Heart right ventricle (tissue), 16 donors: ENCODE measurements around the gene SNAP25. TPM values are rescaled to one million over a fixed set of nuclear protein-coding genes. Genes with fewer than 3 reads are reported as not detected.

ENCODE experiments used
- ATAC-seq, 8 donors: fragments of 200-7000 bp; cut with Tn5 transposase; one replicate each; pipeline ENCODE4 v1.9.1; 2020; ENCODE audit warnings: mild to moderate bottlenecking in 8 of 8, moderate library complexity in 8 of 8, moderate number of reproducible peaks in 1 of 8
- DNase-seq, 2 donors: peaks; one replicate each; pipeline ENCODE4 v3.0.0-alpha.2; 2020
- H3K27ac ChIP-seq, 10 donors: fragments of 200-600 bp; sonication (generic) in 2 of 10; one replicate each; pipeline versions ENCODE4 v1.5.0 to v1.8.0; 2020 to 2022; ENCODE audit warnings: mild to moderate bottlenecking in 3 of 10
- H3K27me3 ChIP-seq, 7 donors: fragments of 200-600 bp; one replicate each; pipeline ENCODE4 v1.8.0; 2021 to 2022; ENCODE audit warnings: mild to moderate bottlenecking in 2 of 7
- H3K36me3 ChIP-seq, 9 donors: fragments of 200-600 bp; sonication (generic) in 1 of 9; one replicate each; pipeline versions ENCODE4 v1.5.0 to v1.8.0; 2020 to 2022; ENCODE audit warnings: mild to moderate bottlenecking in 2 of 9
- H3K4me1 ChIP-seq, 9 donors: fragments of 200-600 bp; sonication (generic) in 1 of 9; one replicate each; pipeline versions ENCODE4 v1.5.0 to v1.8.0; 2020 to 2022; ENCODE audit warnings: mild to moderate bottlenecking in 4 of 9
- H3K4me3 ChIP-seq, 10 donors: fragments of 200-600 bp; sonication (generic) in 2 of 10; one replicate each; pipeline versions ENCODE4 v1.5.0 to v1.8.0; 2020 to 2022; ENCODE audit warnings: mild to moderate bottlenecking in 7 of 10, moderate library complexity in 2 of 10
- H3K9me3 ChIP-seq, 11 donors: fragments of 200-600 bp in 10 of 11; sonication (generic) in 2 of 11; one replicate each; pipeline versions ENCODE4 v1.5.0 to v1.8.0; 2013 to 2022; ENCODE audit warnings: mild to moderate bottlenecking in 2 of 11, control low read depth in 1 of 11, moderate library complexity in 1 of 11
- WGBS, 2 donors: extraction: QIAGEN DNeasy Blood & Tissue Kit; methylation state at CpG; one replicate each; pipeline ENCODE4 v1.1.7; 2013; ENCODE audit warnings: inconsistent platforms in 1 of 2; 5-methylcytosine and 5-hydroxymethylcytosine counted together
- intact Hi-C, 10 donors: fragments of 100-400 bp; cut with DNase I; formaldehyde crosslinking; loops; one replicate each; pipeline versions ENCODE4 v1.11.1 to v1.14.2; 2022
- polyA plus RNA-seq, 2 donors: library from polyadenylated mRNA; stranded (reverse); fragments of 200-250 nt; gene quantifications; one replicate each; pipeline ENCODE4 v1.2.3, GENCODE V29; 2013
- total RNA-seq, 10 donors: library from RNA; stranded (reverse); fragmentation: NEBNext Ultra II Directional in 3 of 10; extraction: Animal tissue kit (Norgen Biotek cat#: 25700) in 3 of 10; gene quantifications; one replicate each; pipeline versions ENCODE4 v1.2.1 to v1.2.4, GENCODE V29; 2021 to 2023
- TF ChIP-seq, protein P1 (sequence below), 9 donors: fragments of 200-600 bp; sonication (generic) in 2 of 9; IDR thresholded peaks; one replicate each; pipeline versions ENCODE4 v1.5.0 to v1.8.0; 2021 to 2022; ENCODE audit warnings: antibody characterized with exemption in 9 of 9, mild to moderate bottlenecking in 5 of 9, moderate library complexity in 1 of 9
- donor health status: Arrhythmogenic right ventricular cardiomyopathy.
- donor health status: ischemic (EF 13 %, LVEDD 7.1; RV severe dilation, severe dysfunction).
- donor health status: healthy with polysubstance abuse.
- donor health status: DM: no; HTN: yes; CAD: no.
- donor health status: DM: no; HTN: no; CAD: no.
- donor health status: ischemic (EF 25% LVEDD 6.9; RV normal size, moderate dysfunction).
- donor health status: ischemic (EF 25% LVEDD 5.7; RV mildly dilated, moderate dysfunction).
- donor health status: healthy.
- donor health status: DM: yes; HTN: yes; CAD: no.
- donor health status: Ischemic cardiomyopathy.
- donor health status: ischemic (EF 35%, LVEDD 5.7; RV mildly dilated, moderate dysfunction).
- donor health status: nonischemic (EF 11% LVEDD 7.7; RV severe dilation, severe dysfunction).
- donor health status: DM: yes; HTN: yes; CAD: no.
- donor health status: PGD.
- donor health status: ischemic (EF 29% LVEDD 5.4; RV normal size, mild dysfunction).
- donor health status: nonischemic (EF 23%, LVEDD 6.1; RV moderate dilation, normal function).

Gene SNAP25
- total and polyA plus RNA-seq, 12 donors = 0.09 to 0.87 (median 0.22) TPM; not detected in 5

DNA sequence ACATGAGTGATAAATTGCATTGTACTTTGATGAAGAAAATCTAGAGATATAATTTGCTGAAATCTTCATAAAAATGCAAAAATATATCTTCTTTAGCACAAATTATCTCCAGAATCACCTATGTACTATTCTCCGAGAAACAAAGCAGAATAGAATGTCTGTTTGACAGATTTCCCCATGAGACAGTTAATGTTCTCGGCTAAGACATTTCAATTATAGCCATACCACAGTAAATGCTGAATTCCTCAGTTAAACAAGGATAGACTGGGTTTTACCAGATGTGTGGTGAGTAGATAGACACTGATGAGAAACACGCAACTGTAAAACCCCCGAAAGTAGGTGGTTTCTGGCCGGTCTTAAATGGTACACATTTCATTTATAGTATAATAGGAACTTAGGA, 69.8 kb downstream of the SNAP25 start:
- DNase-seq (no peak), ATAC-seq (no peak)

DNA sequence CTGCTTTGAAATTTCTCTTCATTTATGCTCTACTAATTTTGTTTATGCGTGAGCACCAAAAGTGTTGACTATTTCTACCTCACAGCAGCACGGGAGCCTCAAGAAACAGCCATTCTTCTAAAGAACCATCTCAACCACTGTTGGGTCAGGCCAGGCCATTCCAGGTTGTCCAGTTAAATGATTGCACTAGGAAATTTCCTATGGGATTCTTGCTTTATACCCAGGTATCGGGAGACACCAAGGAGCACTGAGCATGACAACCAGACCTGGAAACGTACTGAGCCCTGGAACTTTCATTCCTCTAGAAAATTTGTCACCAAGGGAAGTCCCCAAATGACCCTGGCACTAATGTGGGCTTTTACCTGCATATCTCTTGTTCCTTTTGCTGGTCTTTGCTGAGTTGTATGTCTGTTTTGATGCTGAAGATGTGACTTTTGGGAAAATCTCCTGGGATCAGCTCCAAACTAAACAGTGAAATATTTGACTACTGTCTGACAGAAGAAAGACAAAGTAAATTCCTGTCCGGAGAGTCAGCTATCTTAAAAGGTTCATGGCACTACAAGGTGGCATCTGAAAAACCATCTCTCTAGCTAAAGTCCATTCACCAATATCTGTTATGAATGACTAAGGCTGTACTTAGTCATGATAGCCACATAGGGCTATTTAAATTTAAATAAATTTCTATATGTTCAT, 70.5 kb downstream of the SNAP25 start:
- no peaks in the 10 kb centered on the region for H3K36me3 ChIP-seq
- intact Hi-C loops = no loop called here
- peaks cover 0 to 9% (median 0%) of the 10 kb centered on the region in 7 donors for H3K27me3 ChIP-seq
- DNase-seq (no peak), ATAC-seq (no peak)
- TF ChIP-seq, protein P1, sequence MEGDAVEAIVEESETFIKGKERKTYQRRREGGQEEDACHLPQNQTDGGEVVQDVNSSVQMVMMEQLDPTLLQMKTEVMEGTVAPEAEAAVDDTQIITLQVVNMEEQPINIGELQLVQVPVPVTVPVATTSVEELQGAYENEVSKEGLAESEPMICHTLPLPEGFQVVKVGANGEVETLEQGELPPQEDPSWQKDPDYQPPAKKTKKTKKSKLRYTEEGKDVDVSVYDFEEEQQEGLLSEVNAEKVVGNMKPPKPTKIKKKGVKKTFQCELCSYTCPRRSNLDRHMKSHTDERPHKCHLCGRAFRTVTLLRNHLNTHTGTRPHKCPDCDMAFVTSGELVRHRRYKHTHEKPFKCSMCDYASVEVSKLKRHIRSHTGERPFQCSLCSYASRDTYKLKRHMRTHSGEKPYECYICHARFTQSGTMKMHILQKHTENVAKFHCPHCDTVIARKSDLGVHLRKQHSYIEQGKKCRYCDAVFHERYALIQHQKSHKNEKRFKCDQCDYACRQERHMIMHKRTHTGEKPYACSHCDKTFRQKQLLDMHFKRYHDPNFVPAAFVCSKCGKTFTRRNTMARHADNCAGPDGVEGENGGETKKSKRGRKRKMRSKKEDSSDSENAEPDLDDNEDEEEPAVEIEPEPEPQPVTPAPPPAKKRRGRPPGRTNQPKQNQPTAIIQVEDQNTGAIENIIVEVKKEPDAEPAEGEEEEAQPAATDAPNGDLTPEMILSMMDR (IDR thresholded peaks at IDR 0.05) = no peak
- H3K9me3 ChIP-seq = no peaks in the 10 kb centered on the region
- WGBS, 2 donors = 83% methylated on average over 5 of the region's 5 CpGs
- H3K27ac ChIP-seq = no peak overlapping the region
- H3K4me3 ChIP-seq = no peak overlapping the region
- peaks cover 0 to 2% (median 0%) of the 10 kb centered on the region in 9 donors for H3K4me1 ChIP-seq

More for the DNA sequence above, 69.8 kb downstream of the SNAP25 start:
- Histone ChIP-seq H3K27ac (no peak overlapping the region), H3K27me3 (peaks cover 0 to 9% (median 0%) of the 10 kb centered on the region in 7 donors), H3K4me3 (no peak overlapping the region), H3K36me3 (no peaks in the 10 kb centered on the region), H3K9me3 (no peaks in the 10 kb centered on the region), H3K4me1 (no peaks in the 10 kb centered on the region)
- intact Hi-C loops = no loop called here
- WGBS, 2 donors = 88 to 90% methylated on average over 5 of the region's 5 CpGs
- TF ChIP-seq, protein P1 (IDR thresholded peaks at IDR 0.05) = no peak

DNA sequence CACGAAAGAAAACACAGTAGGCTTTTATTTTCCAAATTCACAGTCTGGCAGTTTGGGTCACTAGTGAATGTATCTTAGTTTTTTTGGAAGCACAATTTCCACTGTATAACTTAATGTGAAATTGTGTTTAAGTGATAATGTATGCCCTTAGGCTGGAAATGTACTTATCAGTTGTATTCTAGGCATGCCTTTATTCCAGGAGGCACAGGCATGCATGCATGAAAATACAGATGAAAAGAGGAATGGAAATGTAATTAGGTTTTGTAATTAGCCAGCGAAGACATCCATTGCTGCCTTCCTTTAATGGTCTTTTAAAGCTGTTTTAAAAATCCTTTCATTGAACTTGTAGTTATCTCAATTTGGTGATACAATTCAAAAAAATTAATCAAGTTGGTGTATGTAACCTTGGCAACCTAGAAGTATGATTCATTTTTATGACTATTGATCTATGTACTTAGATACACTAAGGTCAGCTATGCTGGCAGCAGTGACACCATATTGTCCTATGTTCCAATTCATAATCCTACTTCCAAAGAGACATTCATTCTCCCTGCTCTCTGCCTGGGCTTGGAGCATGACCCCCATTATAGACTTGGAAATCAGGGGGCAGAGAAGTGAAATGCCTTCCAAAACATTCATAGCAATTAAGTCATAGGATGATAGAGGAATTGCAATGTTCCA, 73.1 kb downstream of the SNAP25 start:
- Histone ChIP-seq H3K9me3 (no peaks in the 10 kb centered on the region), H3K27me3 (no peaks in the 10 kb centered on the region), H3K4me1 (peaks cover 0 to 3% (median 0%) of the 10 kb centered on the region in 9 donors), H3K27ac (no peak overlapping the region), H3K36me3 (no peaks in the 10 kb centered on the region), H3K4me3 (no peak overlapping the region)
- intact Hi-C loops = no loop called here
- DNase-seq = no peak
- no peak for ATAC-seq
- TF ChIP-seq, protein P1 (IDR thresholded peaks at IDR 0.05) = no peak
- 84 to 86% methylated on average over 2 of the region's 2 CpGs for WGBS, 2 donors

DNA sequence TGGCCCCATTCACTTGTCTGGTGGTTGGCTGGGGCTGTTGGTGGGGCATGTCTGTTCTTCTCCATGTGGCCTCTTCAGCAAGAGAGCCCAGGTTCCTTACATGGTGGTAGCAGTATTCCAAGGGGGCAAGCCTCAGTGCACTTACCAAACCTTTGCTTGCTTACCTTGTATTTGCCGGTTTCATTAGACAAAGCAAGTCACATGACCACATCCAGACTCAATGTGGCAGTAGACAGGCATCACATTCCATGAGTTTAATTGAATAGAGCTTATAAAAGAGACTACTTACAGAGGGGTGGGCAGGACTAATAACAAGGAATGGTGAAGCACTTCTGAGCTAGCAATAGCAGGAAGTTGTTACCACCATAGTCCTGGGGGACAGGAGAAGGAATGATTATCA, 78.6 kb downstream of the SNAP25 start:
- TF ChIP-seq, protein P1 (IDR thresholded peaks at IDR 0.05) = no peak
- DNase-seq = no peak
- H3K36me3 ChIP-seq = no peaks in the 10 kb centered on the region
- H3K27me3 ChIP-seq = no peaks in the 10 kb centered on the region
- peaks cover 0 to 7% (median 0%) of the 10 kb centered on the region in 9 donors for H3K4me1 ChIP-seq
- H3K9me3 ChIP-seq = no peaks in the 10 kb centered on the region
- ATAC-seq = no peak
- intact Hi-C loops = no loop called here
- H3K4me3 ChIP-seq = no peak overlapping the region
- H3K27ac ChIP-seq = no peak overlapping the region
- WGBS, 2 donors = 89 to 91% methylated on average over 1 of the region's 1 CpG
